AG09319 (cell line): ENCODE data around the gene NXF1.
"Not testable (repeated sequence)": the region's sequence is repeated elsewhere in the genome, so short reads cannot be mapped to it uniquely, and the experiment has no call there.

Experiments used
- DNase-seq: peaks from one replicate; pipeline ENCODE4 v3.0.0-alpha.2; 2010; ENCODE audit warnings: low read depth; ENCODE audit errors: extremely low read depth
- TF ChIP-seq, protein P1 (sequence below): IDR thresholded peaks from 2 replicates; pipeline ENCODE4 v1.5.1; 2011; ENCODE audit warnings: low read depth, mild to moderate bottlenecking, inconsistent platforms, low read length, moderate library complexity

Gene NXF1

DNA sequence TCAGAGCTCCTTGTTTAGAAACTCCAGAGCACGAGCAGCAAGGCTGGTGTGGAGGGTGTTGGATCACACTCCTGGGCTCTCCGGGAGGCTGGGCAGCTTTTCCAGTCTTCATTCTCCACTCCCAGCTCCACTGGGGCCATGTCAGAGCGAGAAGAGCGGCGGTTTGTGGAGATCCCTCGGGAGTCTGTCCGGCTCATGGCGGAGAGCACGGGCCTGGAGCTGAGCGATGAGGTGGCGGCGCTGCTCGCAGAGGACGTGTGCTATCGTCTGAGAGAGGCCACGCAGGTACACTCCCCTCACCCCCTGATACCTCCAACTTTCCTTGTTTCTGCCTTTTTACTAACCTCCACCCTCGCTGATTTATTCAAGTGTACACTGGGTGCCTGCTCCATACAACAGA lies 29.6 kb downstream of the NXF1 start:
- TF ChIP-seq, protein P1, sequence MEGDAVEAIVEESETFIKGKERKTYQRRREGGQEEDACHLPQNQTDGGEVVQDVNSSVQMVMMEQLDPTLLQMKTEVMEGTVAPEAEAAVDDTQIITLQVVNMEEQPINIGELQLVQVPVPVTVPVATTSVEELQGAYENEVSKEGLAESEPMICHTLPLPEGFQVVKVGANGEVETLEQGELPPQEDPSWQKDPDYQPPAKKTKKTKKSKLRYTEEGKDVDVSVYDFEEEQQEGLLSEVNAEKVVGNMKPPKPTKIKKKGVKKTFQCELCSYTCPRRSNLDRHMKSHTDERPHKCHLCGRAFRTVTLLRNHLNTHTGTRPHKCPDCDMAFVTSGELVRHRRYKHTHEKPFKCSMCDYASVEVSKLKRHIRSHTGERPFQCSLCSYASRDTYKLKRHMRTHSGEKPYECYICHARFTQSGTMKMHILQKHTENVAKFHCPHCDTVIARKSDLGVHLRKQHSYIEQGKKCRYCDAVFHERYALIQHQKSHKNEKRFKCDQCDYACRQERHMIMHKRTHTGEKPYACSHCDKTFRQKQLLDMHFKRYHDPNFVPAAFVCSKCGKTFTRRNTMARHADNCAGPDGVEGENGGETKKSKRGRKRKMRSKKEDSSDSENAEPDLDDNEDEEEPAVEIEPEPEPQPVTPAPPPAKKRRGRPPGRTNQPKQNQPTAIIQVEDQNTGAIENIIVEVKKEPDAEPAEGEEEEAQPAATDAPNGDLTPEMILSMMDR: no peak
- no peak for DNase-seq

DNA sequence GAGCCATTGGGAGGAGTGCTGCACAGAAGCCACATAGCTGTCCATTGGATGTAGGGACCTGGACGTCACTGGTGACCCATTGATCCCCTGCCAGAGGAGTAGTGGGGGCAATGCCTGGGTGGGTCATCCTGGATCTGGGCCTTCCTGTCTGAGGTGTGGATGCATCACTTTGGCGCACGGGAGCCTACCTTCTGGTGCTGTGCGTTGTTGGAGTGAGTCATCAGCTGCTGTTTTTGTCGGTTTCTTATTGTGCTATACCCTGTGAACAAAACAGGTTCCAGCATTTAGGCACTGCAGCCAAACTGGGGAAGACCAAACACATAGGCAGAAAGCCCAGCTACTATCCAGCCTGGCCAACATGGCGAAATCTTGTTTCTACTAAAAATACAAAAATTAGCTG lies 30.8 kb downstream of the NXF1 start:
- DNase-seq: no peak
- TF ChIP-seq, protein P1: no peak

DNA sequence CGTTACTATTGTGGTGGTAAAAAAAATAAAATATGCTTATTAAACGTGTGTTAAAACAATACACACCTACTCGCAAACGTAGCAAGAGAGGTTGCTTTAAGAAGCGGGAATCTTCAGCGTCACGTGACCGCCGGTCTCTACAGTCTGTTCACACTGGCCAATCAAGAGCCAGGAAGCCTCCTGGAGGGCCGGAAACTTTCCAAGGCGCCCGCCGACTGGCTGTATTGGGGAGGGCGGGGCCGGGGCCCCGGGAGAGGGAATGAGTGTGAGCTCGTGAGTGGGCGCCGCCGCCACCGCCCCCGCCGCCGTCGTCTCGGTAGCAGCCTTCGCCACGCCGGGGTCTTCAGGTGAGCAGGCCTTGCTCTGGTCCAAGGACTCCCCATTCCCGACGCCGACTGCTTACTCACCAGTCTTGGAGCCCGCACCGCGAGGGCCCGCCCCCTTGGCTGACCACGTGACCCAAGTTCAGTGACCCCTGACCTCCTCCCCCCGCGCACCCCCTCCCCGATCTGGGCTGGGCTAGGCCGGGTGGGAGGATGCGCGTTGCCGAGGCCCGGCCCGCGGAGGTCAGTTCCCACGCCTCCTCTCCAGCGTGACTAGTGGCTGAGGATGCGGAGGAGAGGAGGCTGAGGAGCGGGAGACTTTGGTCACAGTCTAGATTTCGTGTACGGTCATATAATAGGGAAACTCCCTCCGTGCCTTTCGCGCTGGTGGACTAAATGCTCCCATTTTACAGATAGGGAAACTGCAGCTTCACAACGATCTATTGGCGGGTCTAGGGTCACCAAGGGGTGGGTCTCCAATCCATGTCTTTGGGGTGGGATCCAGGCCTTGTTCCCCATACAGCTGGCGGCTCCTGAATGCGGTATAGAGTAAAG lies 33.9 kb downstream of the NXF1 start, which contains the start of gene TAF6L:
TSS of gene TAF6L (plus strand) at position 253 of the 878 bp plus-strand sequence. CDS start 4,388 bp downstream, outside the sequence.
- TF ChIP-seq, protein P1: no peak
- peak; percentile 84 for DNase-seq

DNA sequence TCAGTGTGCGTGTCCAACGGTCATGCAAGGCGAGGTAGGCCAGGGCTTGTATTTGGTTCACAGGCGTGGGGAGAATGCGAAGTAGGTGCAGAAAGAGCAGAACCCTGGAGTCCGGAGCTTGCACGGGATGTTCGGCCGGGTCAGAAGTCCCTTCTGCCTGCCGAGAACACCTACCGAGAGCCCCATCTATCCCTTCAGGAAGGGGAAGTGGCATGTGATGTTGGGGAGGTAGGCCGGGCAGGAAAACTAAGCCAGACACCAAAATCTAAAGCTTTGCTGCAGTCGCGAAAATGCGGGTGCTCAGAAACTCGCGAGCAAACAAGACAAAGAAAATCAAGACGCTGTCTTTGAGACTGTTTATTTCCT lies 34.5 kb downstream of the NXF1 start:
- TF ChIP-seq, protein P1: no peak
- DNase-seq: no peak

DNA sequence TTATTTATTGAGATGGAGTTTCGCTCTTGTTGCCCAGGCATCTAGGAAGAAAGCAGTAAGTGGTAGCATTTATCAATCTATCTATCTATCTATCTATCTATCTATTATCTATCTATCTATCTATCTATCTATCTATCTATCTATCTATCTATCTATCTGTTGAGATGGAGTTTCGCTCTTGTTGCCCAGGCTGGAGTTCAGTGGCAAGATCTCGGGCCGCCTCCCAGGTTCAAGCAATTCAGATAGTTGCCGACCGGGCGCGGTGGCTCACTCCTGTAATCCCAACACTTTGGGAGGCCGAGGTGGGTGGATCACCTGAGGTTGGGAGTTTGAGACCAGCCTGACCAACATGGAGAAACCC lies 44.4 kb downstream of the NXF1 start:
- not testable (repeated sequence) for DNase-seq

DNA sequence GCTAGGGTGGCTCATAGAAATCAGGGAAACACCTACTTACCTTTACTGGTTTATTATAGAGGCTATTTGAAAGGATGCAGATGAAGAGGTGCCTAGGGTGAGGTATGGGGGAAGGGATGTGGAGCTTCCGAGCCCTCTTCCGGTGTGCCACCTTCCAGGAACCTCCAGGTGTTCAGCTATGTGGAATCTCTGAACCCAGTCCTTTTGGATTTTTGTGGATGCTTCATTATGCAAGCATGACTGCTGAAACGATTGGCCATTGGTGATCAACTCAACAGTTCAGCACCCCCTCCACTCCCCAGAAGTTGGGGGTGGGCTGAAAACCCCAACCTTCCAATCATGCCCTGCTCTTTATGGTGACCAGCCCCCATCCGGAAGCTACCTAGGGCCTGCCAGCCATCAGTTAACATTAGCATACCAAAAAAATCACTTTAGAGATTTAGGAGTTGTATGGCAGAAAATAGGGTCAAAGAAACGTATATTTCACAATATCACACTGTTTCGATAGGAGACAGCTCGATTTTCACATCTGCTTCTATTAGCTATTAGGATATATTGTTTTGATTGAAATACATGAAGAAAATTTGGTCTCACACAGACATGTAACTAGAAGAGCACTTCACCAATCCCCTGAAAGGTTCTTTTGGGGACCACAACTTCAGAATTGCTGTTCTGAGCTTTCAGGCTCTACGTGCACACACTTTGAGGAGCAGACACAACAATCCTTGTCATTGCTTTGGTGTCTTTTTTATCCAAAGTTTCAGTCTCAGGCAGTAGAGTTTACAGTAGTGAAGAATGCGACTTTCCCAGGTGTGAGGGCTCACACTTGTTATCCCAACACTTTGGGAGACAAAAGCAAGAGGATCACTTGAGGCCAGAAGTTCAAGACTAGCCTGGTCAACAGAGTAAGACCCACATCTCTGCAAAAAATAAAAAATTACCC lies 47.1 kb downstream of the NXF1 start:
- TF ChIP-seq, protein P1: no peak
- no peak for DNase-seq

DNA sequence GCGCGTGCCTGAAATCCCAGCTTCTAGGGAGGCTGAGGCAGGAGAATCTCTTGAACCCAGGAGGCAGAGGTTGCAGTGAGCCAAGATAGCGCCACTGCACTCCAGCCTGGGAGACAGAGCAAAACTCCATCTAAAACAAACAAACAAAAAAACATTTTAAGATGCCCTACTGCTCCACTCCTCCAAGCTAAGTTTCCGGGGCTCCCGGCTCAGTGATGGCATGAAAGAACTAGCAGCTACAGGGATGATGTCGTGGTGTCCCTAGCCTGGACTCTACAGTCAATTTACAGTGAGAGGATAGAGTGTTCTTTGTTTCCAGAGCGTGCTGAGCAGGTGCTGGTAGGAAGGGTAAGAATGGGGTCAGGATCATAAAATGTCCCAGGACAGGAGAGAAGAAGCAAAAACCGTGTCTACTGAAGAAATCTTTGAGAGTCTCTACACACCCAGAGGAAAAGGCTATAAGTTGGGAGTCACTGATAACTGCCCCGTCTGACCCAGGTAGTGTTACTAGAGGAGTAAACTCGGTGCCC lies 50.1 kb downstream of the NXF1 start:
- TF ChIP-seq, protein P1: no peak
- no peak for DNase-seq
